ENCODE data around the gene SIGLEC7. TPM values are rescaled to one million over a fixed set of nuclear protein-coding genes. Genes with fewer than 3 reads are reported as not detected.

The SIGLEC7 gene
- total RNA-seq, 1 donor from 2014 or later: 4.8 TPM

DNA sequence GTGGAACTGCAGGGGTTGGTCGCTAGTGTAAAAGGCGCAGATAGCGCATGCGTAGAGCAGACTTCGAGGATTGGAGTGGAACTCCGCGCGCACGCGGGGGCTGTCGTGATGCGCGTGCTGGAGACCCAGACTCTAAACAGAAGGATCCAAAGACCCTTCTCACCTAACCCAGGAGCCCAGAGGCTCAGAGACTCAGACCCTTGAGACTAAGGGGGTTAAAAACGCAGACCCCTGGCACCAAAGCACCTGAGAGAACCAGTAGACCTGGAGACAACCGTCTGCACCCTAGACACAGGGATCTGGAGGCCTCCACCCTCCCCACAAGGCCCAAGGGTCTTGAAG, 33.3 kb upstream of the SIGLEC7 start:
- peaks cover 6 to 9% of the 10 kb centered on the region in 2 donors for H3K4me1 ChIP-seq
- TF ChIP-seq, protein P1, sequence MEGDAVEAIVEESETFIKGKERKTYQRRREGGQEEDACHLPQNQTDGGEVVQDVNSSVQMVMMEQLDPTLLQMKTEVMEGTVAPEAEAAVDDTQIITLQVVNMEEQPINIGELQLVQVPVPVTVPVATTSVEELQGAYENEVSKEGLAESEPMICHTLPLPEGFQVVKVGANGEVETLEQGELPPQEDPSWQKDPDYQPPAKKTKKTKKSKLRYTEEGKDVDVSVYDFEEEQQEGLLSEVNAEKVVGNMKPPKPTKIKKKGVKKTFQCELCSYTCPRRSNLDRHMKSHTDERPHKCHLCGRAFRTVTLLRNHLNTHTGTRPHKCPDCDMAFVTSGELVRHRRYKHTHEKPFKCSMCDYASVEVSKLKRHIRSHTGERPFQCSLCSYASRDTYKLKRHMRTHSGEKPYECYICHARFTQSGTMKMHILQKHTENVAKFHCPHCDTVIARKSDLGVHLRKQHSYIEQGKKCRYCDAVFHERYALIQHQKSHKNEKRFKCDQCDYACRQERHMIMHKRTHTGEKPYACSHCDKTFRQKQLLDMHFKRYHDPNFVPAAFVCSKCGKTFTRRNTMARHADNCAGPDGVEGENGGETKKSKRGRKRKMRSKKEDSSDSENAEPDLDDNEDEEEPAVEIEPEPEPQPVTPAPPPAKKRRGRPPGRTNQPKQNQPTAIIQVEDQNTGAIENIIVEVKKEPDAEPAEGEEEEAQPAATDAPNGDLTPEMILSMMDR (IDR thresholded peaks at IDR 0.05): no peak
- H3K36me3 ChIP-seq: peaks cover 4 to 7% of the 10 kb centered on the region in 2 donors
- peak overlapping the region in 1 of 2 donors; percentile 27 for H3K27ac ChIP-seq
- peak overlapping the region; percentile 69 to 74 for H3K4me3 ChIP-seq
- no peaks in the 10 kb centered on the region for H3K9me3 ChIP-seq
- no peaks in the 10 kb centered on the region for H3K27me3 ChIP-seq
- intact Hi-C loops (cut with DNase I): loop anchor here (1.0 to 10.0 kb wide), 8 partner anchors 232 to 731 kb away; partner anchors contain the start of genes CLDND2, ETFB, JOSD2 and NR1H2
- no peak for DNase-seq (ENCODE audit: low spot score in 2 of 2)

DNA sequence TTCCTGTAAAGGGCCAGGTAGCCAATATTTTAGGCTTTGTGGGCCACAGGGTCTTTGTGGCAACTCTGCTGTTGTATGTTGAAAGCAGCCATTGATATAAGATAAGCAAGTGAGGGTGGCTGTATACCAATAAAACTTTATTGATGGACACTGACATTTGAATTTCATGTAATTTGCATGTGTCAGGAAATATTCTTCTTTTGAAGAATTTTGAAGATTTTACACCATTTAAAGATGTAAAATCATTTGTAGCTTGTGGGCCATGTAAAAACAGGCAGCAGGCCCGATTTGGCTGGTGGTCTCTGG, 31.5 kb upstream of the SIGLEC7 start:
- Histone ChIP-seq H3K27ac (no peak overlapping the region), H3K4me1 (peaks cover 6 to 9% of the 10 kb centered on the region in 2 donors), H3K27me3 (no peaks in the 10 kb centered on the region), H3K4me3 (no peak overlapping the region), H3K36me3 (no peaks in the 10 kb centered on the region), H3K9me3 (no peaks in the 10 kb centered on the region)
- intact Hi-C loops (cut with DNase I): no loop called here
- TF ChIP-seq, protein P1 (IDR thresholded peaks at IDR 0.05): no peak
- no peak for DNase-seq (ENCODE audit: low spot score in 2 of 2)

DNA sequence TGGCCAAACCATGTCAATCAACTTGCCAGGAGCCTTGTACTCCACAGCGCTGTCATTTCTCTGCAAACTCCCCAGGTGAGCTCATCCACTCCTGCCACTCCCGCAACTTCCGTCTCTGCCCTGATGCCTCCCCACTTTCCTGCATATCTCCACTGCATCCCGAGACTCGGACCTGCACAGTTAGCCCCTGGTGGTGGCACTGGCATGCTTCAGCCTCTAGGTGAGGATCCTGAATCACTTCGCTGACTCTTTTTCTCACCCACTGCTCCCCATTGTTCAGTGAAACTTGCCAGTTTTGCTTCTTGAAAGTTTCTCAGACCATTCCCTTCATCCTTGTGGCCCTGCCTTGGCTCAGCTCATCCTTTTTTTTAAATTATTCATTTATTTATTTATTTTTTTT, 30.5 kb upstream of the SIGLEC7 start:
- H3K4me3 ChIP-seq: no peak overlapping the region
- H3K9me3 ChIP-seq: no peaks in the 10 kb centered on the region
- H3K27me3 ChIP-seq: no peaks in the 10 kb centered on the region
- H3K27ac ChIP-seq: no peak overlapping the region
- peaks cover 6 to 9% of the 10 kb centered on the region in 2 donors for H3K4me1 ChIP-seq
- TF ChIP-seq, protein P1 (IDR thresholded peaks at IDR 0.05): no peak
- H3K36me3 ChIP-seq: no peaks in the 10 kb centered on the region
- intact Hi-C loops (cut with DNase I): no loop called here
- no peak for DNase-seq (ENCODE audit: low spot score in 2 of 2)

DNA sequence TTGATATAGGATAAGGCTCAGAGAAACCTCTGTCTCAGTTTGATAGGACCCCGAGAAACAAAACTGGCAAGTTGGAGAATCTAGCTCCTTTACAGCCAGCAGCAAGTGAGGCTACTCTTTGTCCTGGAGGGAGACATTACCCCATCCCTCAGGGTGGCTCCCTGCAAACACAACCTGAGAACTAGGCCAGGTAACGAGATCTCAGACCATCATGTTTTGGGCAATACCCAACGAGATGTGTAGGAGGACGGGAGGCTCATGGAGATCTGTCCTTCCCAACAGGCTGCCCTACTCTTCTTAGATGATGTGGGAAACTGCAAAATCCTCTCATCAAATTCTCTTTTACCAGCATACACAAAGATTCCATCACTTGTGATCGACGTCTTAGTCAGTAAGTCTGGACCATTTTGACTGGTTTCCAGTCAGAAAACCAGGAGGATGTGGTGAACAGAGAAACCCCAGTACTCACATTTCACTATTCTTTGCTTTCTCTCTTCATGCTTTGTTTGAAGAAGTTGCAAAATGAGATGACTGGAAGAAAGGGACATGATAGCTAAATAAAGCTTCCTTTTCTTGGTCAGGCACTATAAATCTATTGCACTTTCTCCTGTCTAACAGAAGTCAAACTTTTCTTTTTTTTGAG, 27.9 kb upstream of the SIGLEC7 start:
- Histone ChIP-seq H3K4me1 (no peaks in the 10 kb centered on the region), H3K27ac (no peak overlapping the region), H3K36me3 (no peaks in the 10 kb centered on the region), H3K27me3 (no peaks in the 10 kb centered on the region), H3K4me3 (no peak overlapping the region), H3K9me3 (no peaks in the 10 kb centered on the region)
- no peak for DNase-seq (ENCODE audit: low spot score in 2 of 2)
- intact Hi-C loops (cut with DNase I): no loop called here
- TF ChIP-seq, protein P1 (IDR thresholded peaks at IDR 0.05): no peak

DNA sequence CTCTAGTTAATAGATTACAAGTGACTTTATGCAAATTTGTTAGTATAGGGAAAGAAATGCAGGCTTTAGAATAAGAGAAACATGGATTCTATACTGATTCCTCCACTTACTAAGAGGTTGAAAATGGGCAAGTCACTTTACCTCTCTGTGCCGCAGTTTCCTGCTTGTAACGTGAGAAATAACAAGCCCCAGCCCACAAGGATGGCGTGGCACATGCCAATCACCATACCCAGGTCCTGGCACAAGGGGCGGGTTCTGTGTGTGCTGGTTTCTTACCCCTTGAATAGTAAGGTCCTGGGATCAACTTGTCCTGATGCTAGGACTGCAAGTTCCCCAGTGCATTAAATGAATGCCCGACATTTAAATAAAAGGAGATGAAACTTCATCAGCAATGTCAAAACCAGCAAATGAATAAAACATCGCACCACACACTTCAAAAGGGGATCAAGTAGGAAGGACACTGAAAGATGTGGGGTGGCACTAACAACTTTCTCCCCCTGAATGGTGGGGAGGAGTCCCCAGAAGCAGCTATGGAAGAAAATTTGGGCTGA, 25.3 kb upstream of the SIGLEC7 start:
- no peak for DNase-seq (ENCODE audit: low spot score in 2 of 2)
- TF ChIP-seq, protein P1 (IDR thresholded peaks at IDR 0.05): no peak
- intact Hi-C loops (cut with DNase I): no loop called here
- H3K27me3 ChIP-seq: no peaks in the 10 kb centered on the region
- H3K9me3 ChIP-seq: no peaks in the 10 kb centered on the region
- no peak overlapping the region for H3K27ac ChIP-seq
- no peaks in the 10 kb centered on the region for H3K36me3 ChIP-seq
- H3K4me3 ChIP-seq: no peak overlapping the region
- no peaks in the 10 kb centered on the region for H3K4me1 ChIP-seq

All from ascending aorta (tissue), 2 donors.